GM20431 (cell line): ENCODE data around the gene UROC1.

ENCODE experiments used
- in situ Hi-C: fragments of 300-500 bp; cut with MseI, MboI; formaldehyde crosslinking; loops from one replicate; pipeline ENCODE4 v1.15.0; 2020; ENCODE audit warnings: low sequenced_read_pairs; ENCODE audit not compliant: unreplicated experiment

UROC1 gene

GRCh38 chr3:126517291-126517951, at the start of gene UROC1:
Gene UROC1, minus strand, starts transcription at chr3:126517773. Its CDS starts 54 bp downstream, at chr3:126517719.
- in situ Hi-C loops, result no loop called here

- in situ Hi-C loops, result no loop called here
Observed at GRCh38 chr3:126562737-126563276, 45.2 kb upstream of the UROC1 start.

GRCh38 chr3:126558336-126559071, 40.9 kb upstream of the UROC1 start, which contains the start of gene C3orf22:
Gene C3orf22, minus strand, starts transcription at chr3:126558932. Its CDS starts 5,542 bp downstream, at chr3:126553390.
- in situ Hi-C loops, result no loop called here

- in situ Hi-C loops, result no loop called here
Observed at GRCh38 chr3:126557761-126558160, 40.2 kb upstream of the UROC1 start.

GRCh38 chr3:126557415-126557745, 39.8 kb upstream of the UROC1 start:
- in situ Hi-C loops, result no loop called here

GRCh38 chr3:126556637-126557414, 39.3 kb upstream of the UROC1 start:
- in situ Hi-C loops, result no loop called here

- in situ Hi-C loops, result no loop called here
Observed at GRCh38 chr3:126555795-126556636, 38.4 kb upstream of the UROC1 start.

GRCh38 chr3:126554560-126555525, 37.3 kb upstream of the UROC1 start:
- in situ Hi-C loops, result no loop called here

- in situ Hi-C loops, result no loop called here
Observed at GRCh38 chr3:126553284-126554084, 35.9 kb upstream of the UROC1 start.

GRCh38 chr3:126552688-126553283, 35.2 kb upstream of the UROC1 start:
- in situ Hi-C loops, result no loop called here

GRCh38 chr3:126551839-126552687, 34.5 kb upstream of the UROC1 start:
- in situ Hi-C loops, result no loop called here

GRCh38 chr3:126551121-126551838, 33.7 kb upstream of the UROC1 start:
- in situ Hi-C loops, result no loop called here

- in situ Hi-C loops, result no loop called here
Observed at GRCh38 chr3:126550488-126551051, 33.0 kb upstream of the UROC1 start.

- in situ Hi-C loops, result no loop called here
Observed at GRCh38 chr3:126549861-126550487, 32.4 kb upstream of the UROC1 start.
